GM23248 (cell line): ENCODE measurements around the gene CYP4F12. TPM values are rescaled to one million over a fixed set of nuclear protein-coding genes. Genes with fewer than 3 reads are reported as not detected.

Source experiments
- DNase-seq: peaks from one replicate; pipeline ENCODE4 v3.0.0-alpha.2; 2015
- H2AFZ ChIP-seq: fragments of 200-600 bp; sonication (generic); 2 replicates; pipeline ENCODE4 v1.6.1; 2016; ENCODE audit warnings: antibody characterized with exemption
- H3F3A ChIP-seq: fragments of 200-600 bp; sonication (generic); 2 replicates; pipeline ENCODE4 v1.6.1; 2016; ENCODE audit warnings: mild to moderate bottlenecking, antibody characterized with exemption, mixed run types; ENCODE audit not compliant: insufficient read depth
- H3K27ac ChIP-seq: fragments of 200-600 bp; sonication (generic); 2 replicates; pipeline ENCODE4 v1.5.1; 2016; ENCODE audit warnings: mild to moderate bottlenecking
- H3K27me3 ChIP-seq: fragments of 200-600 bp; sonication (generic); replicated peaks from 2 replicates; pipeline ENCODE4 v1.6.1; 2016; ENCODE audit warnings: mild to moderate bottlenecking; ENCODE audit not compliant: insufficient read depth
- H3K36me3 ChIP-seq: fragments of 200-600 bp; sonication (generic); 2 replicates; pipeline ENCODE4 v1.6.1; 2016; ENCODE audit warnings: low read depth, mild to moderate bottlenecking
- H3K4me1 ChIP-seq: fragments of 200-600 bp; sonication (generic); 2 replicates; pipeline ENCODE4 v1.6.1; 2016; ENCODE audit warnings: mild to moderate bottlenecking; ENCODE audit not compliant: insufficient read depth
- H3K4me2 ChIP-seq: fragments of 200-600 bp; sonication (generic); one replicate; pipeline ENCODE4 v1.6.1; 2016; ENCODE audit warnings: mild to moderate bottlenecking; ENCODE audit not compliant: unreplicated experiment
- H3K4me3 ChIP-seq: fragments of 200-600 bp; sonication (generic); 2 replicates; pipeline ENCODE4 v1.5.1; 2016; ENCODE audit warnings: mild to moderate bottlenecking
- H3K79me2 ChIP-seq: fragments of 200-600 bp; sonication (generic); 2 replicates; pipeline ENCODE4 v1.6.1; 2016; ENCODE audit warnings: mild to moderate bottlenecking; ENCODE audit not compliant: insufficient read depth
- H3K9ac ChIP-seq: fragments of 200-600 bp; sonication (generic); 2 replicates; pipeline ENCODE4 v1.6.1; 2016; ENCODE audit warnings: mild to moderate bottlenecking
- H3K9me2 ChIP-seq: fragments of 200-600 bp; sonication (generic); 2 replicates; pipeline ENCODE4 v1.6.1; 2016; ENCODE audit warnings: mixed run types, mild to moderate bottlenecking, moderate library complexity; ENCODE audit not compliant: insufficient read depth
- H3K9me3 ChIP-seq: fragments of 200-600 bp; sonication (generic); one replicate; pipeline ENCODE4 v1.6.1; 2017; ENCODE audit warnings: low read depth
- H4K20me1 ChIP-seq: fragments of 200-600 bp; sonication (generic); 2 replicates; pipeline ENCODE4 v1.6.0; 2016; ENCODE audit not compliant: insufficient read depth
- EZH2 ChIP-seq: fragments of 200-600 bp; sonication (generic); IDR thresholded peaks from 2 replicates; pipeline ENCODE4 v1.6.1; 2018; ENCODE audit warnings: antibody characterized with exemption, mild to moderate bottlenecking; ENCODE audit not compliant: insufficient read depth, poor library complexity, severe bottlenecking
- EZH2phosphoT487 ChIP-seq: fragments of 200-600 bp; sonication (generic); IDR thresholded peaks from 2 replicates; pipeline ENCODE4 v1.6.1; 2018; ENCODE audit warnings: antibody characterized with exemption, moderate library complexity, mild to moderate bottlenecking, low read depth; ENCODE audit not compliant: insufficient read depth
- WGBS, 2 experiments: methylation state at CpG; one replicate each; pipeline ENCODE4 v1.1.6; 2015 to 2017; ENCODE audit warnings: low lambda C conversion rate in 2 of 2, low coverage in 1 of 2; ENCODE audit errors: missing lambda C conversion rate in 2 of 2; 5-methylcytosine and 5-hydroxymethylcytosine counted together
- in situ Hi-C: fragments of 300-500 bp; cut with MboI; formaldehyde crosslinking; loops from 2 replicates; pipeline ENCODE4 v1.15.0; 2020
- polyA plus RNA-seq: library from polyadenylated mRNA; unstranded; fragments of >200 nt; fragmentation: Nextera tagmentation; extraction: Ambion mirVana; gene quantifications from 2 replicates; pipeline ENCODE4 v1.2.1, GENCODE V29; 2016
- total RNA-seq: library from RNA; depleted of rRNA; stranded (reverse); fragments of >200 nt; shearing (Covaris generic); gene quantifications from 2 replicates; pipeline ENCODE4 v1.2.3, GENCODE V29; 2014

The CYP4F12 gene
- total and polyA plus RNA-seq, 2 experiments from 2014 or later = not detected

- Histone ChIP-seq H3F3A (no peaks in the 10 kb centered on the region), H2AFZ (no peak overlapping the region), H3K27ac (no peak overlapping the region), H3K79me2 (no peaks in the 10 kb centered on the region), H3K27me3 (no peaks in the 10 kb centered on the region), H3K4me2 (no peak overlapping the region), H3K4me3 (no peak overlapping the region), H3K9me3 (no peaks in the 10 kb centered on the region), H3K4me1 (no peaks in the 10 kb centered on the region), H3K9ac (no peak overlapping the region), H4K20me1 (no peaks in the 10 kb centered on the region), H3K36me3 (no peaks in the 10 kb centered on the region), H3K9me2 (no peaks in the 10 kb centered on the region)
- no peak for TF ChIP-seq EZH2
- TF ChIP-seq EZH2phosphoT487 = no peak
- WGBS, 2 experiments = 31 to 38% methylated on average over 7 to 8 of the region's 8 CpGs
- no peak for DNase-seq
- in situ Hi-C loops = no loop called here
Measured at GRCh38 chr19:15652559-15653278, 20.2 kb upstream of the CYP4F12 start.

- H3K4me2 ChIP-seq = no peak overlapping the region
- H3K9ac ChIP-seq = no peak overlapping the region
- no peaks in the 10 kb centered on the region for H3F3A ChIP-seq
- no peaks in the 10 kb centered on the region for H3K9me3 ChIP-seq
- H3K4me3 ChIP-seq = no peak overlapping the region
- H2AFZ ChIP-seq = no peak overlapping the region
- in situ Hi-C loops = no loop called here
- H3K4me1 ChIP-seq = no peaks in the 10 kb centered on the region
- no peaks in the 10 kb centered on the region for H3K9me2 ChIP-seq
- no peaks in the 10 kb centered on the region for H3K27me3 ChIP-seq
- TF ChIP-seq EZH2phosphoT487 (no peak), EZH2 (no peak)
- DNase-seq = no peak
- no peaks in the 10 kb centered on the region for H4K20me1 ChIP-seq
- no peaks in the 10 kb centered on the region for H3K79me2 ChIP-seq
- H3K27ac ChIP-seq = no peak overlapping the region
- no peaks in the 10 kb centered on the region for H3K36me3 ChIP-seq
Measured at GRCh38 chr19:15656467-15656866, 16.4 kb upstream of the CYP4F12 start.

- in situ Hi-C loops = no loop called here
- no peak for DNase-seq
- H4K20me1 ChIP-seq = no peaks in the 10 kb centered on the region
- no peak overlapping the region for H3K27ac ChIP-seq
- H3K9me3 ChIP-seq = no peaks in the 10 kb centered on the region
- no peak overlapping the region for H3K9ac ChIP-seq
- no peaks in the 10 kb centered on the region for H3F3A ChIP-seq
- WGBS, 2 experiments = 41% methylated on average over 4 of the region's 4 CpGs
- no peaks in the 10 kb centered on the region for H3K79me2 ChIP-seq
- TF ChIP-seq EZH2phosphoT487 (no peak), EZH2 (no peak)
- H3K4me3 ChIP-seq = no peak overlapping the region
- H3K4me2 ChIP-seq = no peak overlapping the region
- H3K36me3 ChIP-seq = no peaks in the 10 kb centered on the region
- H3K9me2 ChIP-seq = no peaks in the 10 kb centered on the region
- H3K27me3 ChIP-seq = no peaks in the 10 kb centered on the region
- H3K4me1 ChIP-seq = no peaks in the 10 kb centered on the region
- no peak overlapping the region for H2AFZ ChIP-seq
Measured at GRCh38 chr19:15663247-15663646, 9.6 kb upstream of the CYP4F12 start.

GRCh38 chr19:15666186-15666585, 6.7 kb upstream of the CYP4F12 start:
- Histone ChIP-seq H3K27me3 (no peaks in the 10 kb centered on the region), H3K9ac (no peak overlapping the region), H3F3A (no peaks in the 10 kb centered on the region), H3K9me3 (no peaks in the 10 kb centered on the region), H3K9me2 (no peaks in the 10 kb centered on the region), H3K4me2 (no peak overlapping the region), H3K4me1 (no peaks in the 10 kb centered on the region), H3K4me3 (no peak overlapping the region), H3K36me3 (no peaks in the 10 kb centered on the region), H3K27ac (no peak overlapping the region), H4K20me1 (no peaks in the 10 kb centered on the region), H2AFZ (no peak overlapping the region), H3K79me2 (no peaks in the 10 kb centered on the region)
- TF ChIP-seq EZH2phosphoT487 (no peak), EZH2 (no peak)
- WGBS, 2 experiments = 0 to 5% methylated on average over 1 of the region's 1 CpG
- in situ Hi-C loops = no loop called here
- no peak for DNase-seq

- DNase-seq = no peak
- no peaks in the 10 kb centered on the region for H3F3A ChIP-seq
- whole genome bisulfite sequencing, 2 experiments = 19 to 20% methylated on average over 4 of the region's 4 CpGs
- no peak overlapping the region for H3K27ac ChIP-seq
- no peak overlapping the region for H3K9ac ChIP-seq
- H3K4me2 ChIP-seq = no peak overlapping the region
- H3K9me3 ChIP-seq = no peaks in the 10 kb centered on the region
- no peaks in the 10 kb centered on the region for H3K4me1 ChIP-seq
- H3K9me2 ChIP-seq = no peaks in the 10 kb centered on the region
- H3K4me3 ChIP-seq = no peak overlapping the region
- H4K20me1 ChIP-seq = no peaks in the 10 kb centered on the region
- H2AFZ ChIP-seq = no peak overlapping the region
- H3K79me2 ChIP-seq = no peaks in the 10 kb centered on the region
- TF ChIP-seq EZH2 (no peak), EZH2phosphoT487 (no peak)
- no peaks in the 10 kb centered on the region for H3K27me3 ChIP-seq
- no peaks in the 10 kb centered on the region for H3K36me3 ChIP-seq
- in situ Hi-C loops = no loop called here
Measured at GRCh38 chr19:15666883-15667282, 6.0 kb upstream of the CYP4F12 start.
